BJ (cell line): Measurements from ENCODE around the gene RACGAP1. TPM values are rescaled to one million over a fixed set of nuclear protein-coding genes. Genes with fewer than 3 reads are reported as not detected.

Source experiments
- CTCF ChIA-PET: fragments of 350-600 bp; formaldehyde crosslinking; extraction: SDS; loops from one replicate; lab custom pipeline; 2021; ENCODE audit warnings: antibody characterized with exemption, inconsistent platforms; lab: Yijun Ruan, JAX
- POLR2A ChIA-PET: fragments of 300-600 bp; sonication (Branson Sonifier 250); formaldehyde crosslinking; extraction: SDS; loops from one replicate; lab custom pipeline; 2021; ENCODE audit warnings: antibody characterized with exemption; lab: Charles Lee
- DNase-seq: peaks from one replicate; pipeline ENCODE4 v3.0.0-alpha.2; 2011; ENCODE audit warnings: low read depth
- H3K27me3 ChIP-seq: 2 replicates; pipeline ENCODE4 v1.6.0; 2011; ENCODE audit warnings: low read length; ENCODE audit not compliant: control insufficient read depth, insufficient read depth
- H3K36me3 ChIP-seq: 2 replicates; pipeline ENCODE4 v1.5.1; 2011; ENCODE audit warnings: low read length; ENCODE audit not compliant: control insufficient read depth, insufficient read depth
- H3K4me3 ChIP-seq: 2 replicates; pipeline ENCODE4 v1.5.1; 2011; ENCODE audit warnings: low read depth, mild to moderate bottlenecking, control low read depth, low read length
- CTCF ChIP-seq: IDR thresholded peaks from 2 replicates; pipeline ENCODE4 v1.5.1; 2011; ENCODE audit warnings: low read depth, mild to moderate bottlenecking, control low read depth, inconsistent platforms, low read length, moderate library complexity; ENCODE audit not compliant: insufficient read depth
- polyA plus RNA-seq: library from polyadenylated mRNA; depleted of rRNA; stranded (reverse); fragments of >200 nt; gene quantifications from 2 replicates; pipeline ENCODE4 v1.2.3, GENCODE V29; 2011

Gene RACGAP1
- polyA plus RNA-seq, 1 experiment: 42.8 TPM

DNA sequence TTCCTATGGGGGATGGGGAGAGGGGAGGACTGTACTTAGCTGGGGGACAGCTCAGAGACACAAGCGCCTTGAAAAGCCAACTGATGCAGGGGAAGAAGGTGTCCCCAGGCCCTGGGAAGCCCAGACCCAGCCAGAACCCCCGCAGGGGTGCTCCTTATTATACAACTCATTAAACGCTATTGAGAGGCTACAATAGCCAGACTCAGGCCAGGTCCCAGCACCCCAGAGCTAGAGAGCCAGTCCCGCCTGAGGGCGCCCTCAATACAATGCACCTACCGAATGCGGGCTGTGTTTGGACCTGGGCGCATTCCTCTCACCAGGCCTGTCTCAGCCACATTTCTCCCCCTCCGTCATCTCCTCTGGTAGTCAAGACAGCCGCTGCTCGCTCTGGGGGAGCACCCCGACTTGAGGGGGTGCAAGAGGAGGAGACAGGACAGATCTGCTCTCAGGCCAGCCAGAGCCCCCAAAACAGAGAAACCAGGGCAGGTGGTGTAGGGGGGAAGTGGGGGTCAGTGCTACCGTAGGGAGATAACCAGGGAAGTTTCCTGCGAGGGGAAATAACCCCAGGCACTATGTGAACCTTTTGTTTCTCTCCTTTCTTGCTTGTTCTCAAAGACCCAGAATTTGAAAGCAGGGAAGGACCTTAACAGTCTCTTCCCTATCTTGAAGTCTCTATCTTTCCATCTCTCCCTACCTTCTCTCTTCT lies 26.0 kb upstream of the RACGAP1 start:
- Histone ChIP-seq H3K4me3 (no peak overlapping the region), H3K27me3 (peaks cover 31% of the 10 kb centered on the region), H3K36me3 (no peaks in the 10 kb centered on the region)
- no peak for TF ChIP-seq CTCF
- no peak for DNase-seq
- ChIA-PET POLR2A (interaction anchor here (0.7 kb wide), 1 partner anchor 83 kb away, joined by 4 read pairs; no protein-coding TSS in a partner anchor), CTCF (interaction anchor here (0.9 to 10.7 kb wide), 4 partner anchors 13 to 81 kb away, joined by 3 to 301 read pairs (median 28); partner anchors contain the start of gene AQP6)

- no peak for TF ChIP-seq CTCF
- H3K36me3 ChIP-seq: no peaks in the 10 kb centered on the region
- POLR2A ChIA-PET: interaction anchor here (0.7 kb wide), 2 partner anchors 12 to 82 kb away, joined by 3 to 4 read pairs; no protein-coding TSS in a partner anchor
- CTCF ChIA-PET: interaction anchor here (0.6 to 10.7 kb wide), 6 partner anchors 12 to 80 kb away, joined by 3 to 301 read pairs (median 6); partner anchors contain the start of gene AQP6
- H3K27me3 ChIP-seq: peaks cover 29% of the 10 kb centered on the region
- no peak for DNase-seq
- peak overlapping the region; percentile 1; the same call in 1 of the 2 replicates for H3K4me3 ChIP-seq
These were observed 25.3 kb upstream of the RACGAP1 start for GRCh38 chr12:50050410-50051098.

GRCh38 chr12:50050119-50050385 lies 24.8 kb upstream of the RACGAP1 start:
- TF ChIP-seq CTCF: no peak
- ChIA-PET CTCF (interaction anchor here (0.6 to 10.7 kb wide), 5 partner anchors 12 to 80 kb away, joined by 3 to 301 read pairs (median 8); partner anchors contain the start of gene AQP6), POLR2A (interaction anchor here (0.7 kb wide), 1 partner anchor 12 kb away, joined by 3 read pairs; no protein-coding TSS in a partner anchor)
- Histone ChIP-seq H3K36me3 (no peaks in the 10 kb centered on the region), H3K27me3 (peaks cover 29% of the 10 kb centered on the region), H3K4me3 (no peak overlapping the region)
- no peak for DNase-seq

DNA sequence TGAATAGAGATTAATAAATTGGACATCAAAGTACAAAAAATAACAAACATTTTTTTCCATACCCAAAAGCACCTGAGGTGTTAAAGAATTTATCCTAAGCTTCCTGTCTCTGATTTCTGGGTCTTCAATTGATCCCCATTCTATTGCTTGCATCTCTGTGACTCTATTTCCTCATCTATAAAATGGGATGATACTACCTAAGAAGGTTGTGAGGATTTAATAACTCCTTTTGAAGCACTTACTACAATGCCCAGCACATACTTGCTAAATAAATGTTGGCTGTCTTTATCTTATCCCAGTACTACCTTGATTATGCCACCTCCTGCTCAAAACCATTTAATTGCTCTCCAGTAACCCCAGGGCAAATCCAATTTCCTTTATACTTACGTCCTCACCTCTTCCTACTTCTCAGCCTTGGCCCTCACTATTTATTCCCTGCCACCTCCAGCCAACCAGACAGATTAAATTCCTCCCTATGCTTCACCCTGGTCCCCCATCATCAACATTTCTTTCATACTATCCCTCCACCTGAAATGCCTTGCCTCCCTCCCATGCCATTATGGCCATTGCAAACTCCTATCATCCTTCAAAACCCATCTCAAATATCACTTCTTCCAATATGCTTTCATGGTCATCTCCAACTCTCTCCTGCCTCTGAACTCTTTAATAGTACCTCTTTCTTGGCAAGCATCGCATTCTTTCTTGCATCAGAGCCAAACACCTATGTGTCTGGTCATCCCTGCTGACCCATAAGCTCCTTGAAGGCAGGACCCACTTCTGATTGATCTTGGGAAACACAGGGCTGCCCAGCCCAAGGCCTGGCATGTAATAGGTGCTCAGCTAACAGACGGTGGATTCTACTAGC lies 24.2 kb upstream of the RACGAP1 start:
- no peak for DNase-seq
- POLR2A ChIA-PET: interaction anchor here (0.7 kb wide), 1 partner anchor 13 kb away, joined by 3 read pairs; no protein-coding TSS in a partner anchor
- Histone ChIP-seq H3K36me3 (no peaks in the 10 kb centered on the region), H3K27me3 (peaks cover 29% of the 10 kb centered on the region), H3K4me3 (no peak overlapping the region)
- no peak for TF ChIP-seq CTCF
- CTCF ChIA-PET: interaction anchor here (0.6 to 10.7 kb wide), 6 partner anchors 11 to 79 kb away, joined by 3 to 301 read pairs (median 6); partner anchors contain the start of gene AQP6
